ENCODE data around the gene ZNF181.

The ZNF181 gene

DNA sequence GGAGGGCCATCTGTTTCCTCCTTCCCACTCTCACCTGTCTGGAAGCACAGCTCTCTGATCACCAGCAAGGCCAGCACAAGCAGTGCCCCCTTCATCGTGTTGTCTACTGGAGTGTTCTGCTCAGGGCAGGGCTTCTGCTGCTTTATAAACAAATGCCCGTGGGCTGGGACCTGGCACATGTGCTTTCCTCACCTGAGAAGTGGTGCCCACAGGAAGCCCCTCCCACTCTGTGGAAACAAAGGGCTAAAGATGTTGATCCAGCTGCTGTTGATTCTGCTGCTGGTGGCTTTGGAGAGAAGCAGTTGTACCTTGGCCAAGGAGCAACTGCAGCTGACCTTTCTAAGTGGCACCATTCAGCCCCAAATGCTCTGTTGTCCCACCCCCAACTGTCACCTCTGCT is 26.4 kb upstream of the ZNF181 start:
- in situ Hi-C loops (cut with HindIII; ENCODE audit: low sequenced_read_pairs): no loop called here
- DNase-seq (ENCODE audit: low read depth): no peak
- TF ChIP-seq, protein P1, sequence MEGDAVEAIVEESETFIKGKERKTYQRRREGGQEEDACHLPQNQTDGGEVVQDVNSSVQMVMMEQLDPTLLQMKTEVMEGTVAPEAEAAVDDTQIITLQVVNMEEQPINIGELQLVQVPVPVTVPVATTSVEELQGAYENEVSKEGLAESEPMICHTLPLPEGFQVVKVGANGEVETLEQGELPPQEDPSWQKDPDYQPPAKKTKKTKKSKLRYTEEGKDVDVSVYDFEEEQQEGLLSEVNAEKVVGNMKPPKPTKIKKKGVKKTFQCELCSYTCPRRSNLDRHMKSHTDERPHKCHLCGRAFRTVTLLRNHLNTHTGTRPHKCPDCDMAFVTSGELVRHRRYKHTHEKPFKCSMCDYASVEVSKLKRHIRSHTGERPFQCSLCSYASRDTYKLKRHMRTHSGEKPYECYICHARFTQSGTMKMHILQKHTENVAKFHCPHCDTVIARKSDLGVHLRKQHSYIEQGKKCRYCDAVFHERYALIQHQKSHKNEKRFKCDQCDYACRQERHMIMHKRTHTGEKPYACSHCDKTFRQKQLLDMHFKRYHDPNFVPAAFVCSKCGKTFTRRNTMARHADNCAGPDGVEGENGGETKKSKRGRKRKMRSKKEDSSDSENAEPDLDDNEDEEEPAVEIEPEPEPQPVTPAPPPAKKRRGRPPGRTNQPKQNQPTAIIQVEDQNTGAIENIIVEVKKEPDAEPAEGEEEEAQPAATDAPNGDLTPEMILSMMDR (IDR thresholded peaks at IDR 0.05; ENCODE audit: low read depth, low read length, missing control alignments): no peak
- no peak overlapping the region for H3K4me3 ChIP-seq (ENCODE audit: low read depth, low read length)

DNA sequence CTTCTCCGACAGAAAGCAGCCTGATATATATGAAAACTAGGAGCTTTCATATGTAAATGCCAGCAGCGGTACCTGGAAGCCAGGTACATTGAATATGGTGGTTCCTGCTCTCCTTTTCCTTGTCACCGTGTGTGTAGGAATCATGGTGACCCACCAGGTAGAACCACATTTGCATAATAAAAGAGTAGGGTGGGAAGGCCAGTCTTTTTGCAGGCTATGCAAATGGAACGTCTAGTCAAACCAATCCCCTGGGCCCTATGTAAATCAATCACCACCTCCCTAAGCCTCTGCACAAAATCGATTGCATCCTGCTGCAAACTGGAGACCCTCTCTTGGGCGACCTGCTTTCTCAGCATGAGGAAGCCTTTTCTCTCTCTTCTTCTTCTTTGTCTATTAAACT is 22.2 kb upstream of the ZNF181 start:
- in situ Hi-C loops (cut with HindIII; ENCODE audit: low sequenced_read_pairs): no loop called here
- DNase-seq (ENCODE audit: low read depth): no peak
- no peak overlapping the region for H3K4me3 ChIP-seq (ENCODE audit: low read depth, low read length)
- TF ChIP-seq, protein P1 (IDR thresholded peaks at IDR 0.05; ENCODE audit: low read depth, low read length, missing control alignments): no peak

DNA sequence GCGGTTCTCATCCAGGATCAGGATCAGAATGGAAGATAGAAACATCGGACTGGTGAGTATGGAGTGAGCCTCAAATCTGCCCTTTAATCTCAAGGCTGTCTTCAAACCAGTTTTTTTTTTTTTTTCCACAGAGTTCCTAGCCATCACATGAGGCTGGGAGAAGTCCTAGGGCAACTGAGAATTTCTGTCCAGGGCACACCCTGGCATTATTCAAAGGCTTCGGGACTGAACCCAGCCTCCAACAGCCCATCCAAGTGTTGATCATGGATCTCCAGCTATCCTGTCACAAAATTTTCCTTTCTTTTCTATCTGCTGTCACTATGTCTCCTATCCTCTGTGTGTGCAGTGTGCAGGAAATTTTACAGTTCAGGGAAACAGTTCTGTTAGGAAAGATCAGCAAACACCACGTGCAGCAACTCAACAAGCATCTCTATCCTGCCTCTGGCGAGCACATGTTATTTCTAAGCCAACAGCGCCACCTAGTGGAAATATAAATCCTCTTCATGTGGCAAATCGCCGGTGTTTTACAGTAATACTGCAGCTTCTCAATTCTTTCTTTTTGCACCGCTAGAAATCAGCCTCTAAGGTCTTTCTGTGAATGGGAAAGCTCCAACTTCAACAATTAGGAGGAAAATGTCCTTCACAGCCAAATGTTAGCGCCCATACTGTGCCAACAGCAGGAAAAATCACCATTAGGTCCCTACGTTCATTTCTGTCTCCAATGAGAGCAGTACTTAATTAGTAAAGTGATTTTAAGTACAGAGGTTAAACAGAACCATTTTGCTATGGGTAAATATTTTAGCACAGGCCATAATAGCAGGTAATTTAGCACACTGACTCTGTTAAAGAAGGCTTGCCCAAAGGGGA is 21.4 kb upstream of the ZNF181 start:
- in situ Hi-C loops (cut with HindIII; ENCODE audit: low sequenced_read_pairs): no loop called here
- TF ChIP-seq, protein P1 (IDR thresholded peaks at IDR 0.05; ENCODE audit: low read depth, low read length, missing control alignments): peak; percentile 48
- DNase-seq (ENCODE audit: low read depth): peak; percentile 57
- H3K4me3 ChIP-seq (ENCODE audit: low read depth, low read length): no peak overlapping the region

DNA sequence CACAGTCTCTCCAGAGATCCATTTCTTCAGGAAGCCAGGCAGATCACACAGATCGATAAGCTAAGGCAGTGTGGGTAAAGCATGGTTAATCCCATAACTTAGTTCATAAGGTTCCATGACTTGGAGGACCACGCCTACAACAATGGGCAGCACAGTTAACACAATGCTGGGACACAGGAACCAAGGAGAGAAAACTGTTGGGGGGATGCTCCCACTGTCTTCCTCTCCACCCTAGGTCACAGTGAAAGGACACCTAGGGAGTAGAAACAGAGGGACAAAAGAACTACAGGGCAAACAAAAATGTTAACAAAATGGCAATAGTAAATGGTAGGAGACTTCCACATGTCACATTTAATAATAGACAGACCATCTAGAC is 20.8 kb upstream of the ZNF181 start:
- TF ChIP-seq, protein P1 (IDR thresholded peaks at IDR 0.05; ENCODE audit: low read depth, low read length, missing control alignments): no peak

DNA sequence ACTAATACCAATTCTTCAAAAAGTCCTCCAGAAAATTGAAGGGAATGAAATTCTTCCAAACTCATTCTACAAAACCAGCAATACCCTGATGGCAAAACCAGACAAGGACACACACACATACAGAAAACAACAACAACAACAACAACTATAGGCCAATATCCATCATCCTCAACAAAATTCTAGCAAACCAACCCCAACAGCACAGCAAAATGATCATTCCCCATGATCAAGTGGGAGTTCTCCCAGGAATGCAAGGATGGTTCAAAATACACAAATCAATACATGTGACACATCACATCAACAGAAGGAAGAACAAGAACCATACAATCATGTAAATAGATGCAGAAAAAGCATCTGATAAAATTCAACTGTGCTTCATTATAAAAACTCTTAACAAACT is 18.7 kb upstream of the ZNF181 start:
- no peak overlapping the region for H3K4me3 ChIP-seq (ENCODE audit: low read depth, low read length)
- no peak for DNase-seq (ENCODE audit: low read depth)
- in situ Hi-C loops (cut with HindIII; ENCODE audit: low sequenced_read_pairs): no loop called here
- TF ChIP-seq, protein P1 (IDR thresholded peaks at IDR 0.05; ENCODE audit: low read depth, low read length, missing control alignments): no peak

More for the DNA sequence above, 20.8 kb upstream of the ZNF181 start:
- in situ Hi-C loops (cut with HindIII; ENCODE audit: low sequenced_read_pairs): no loop called here
- no peak overlapping the region for H3K4me3 ChIP-seq (ENCODE audit: low read depth, low read length)
- DNase-seq (ENCODE audit: low read depth): no peak

DNA sequence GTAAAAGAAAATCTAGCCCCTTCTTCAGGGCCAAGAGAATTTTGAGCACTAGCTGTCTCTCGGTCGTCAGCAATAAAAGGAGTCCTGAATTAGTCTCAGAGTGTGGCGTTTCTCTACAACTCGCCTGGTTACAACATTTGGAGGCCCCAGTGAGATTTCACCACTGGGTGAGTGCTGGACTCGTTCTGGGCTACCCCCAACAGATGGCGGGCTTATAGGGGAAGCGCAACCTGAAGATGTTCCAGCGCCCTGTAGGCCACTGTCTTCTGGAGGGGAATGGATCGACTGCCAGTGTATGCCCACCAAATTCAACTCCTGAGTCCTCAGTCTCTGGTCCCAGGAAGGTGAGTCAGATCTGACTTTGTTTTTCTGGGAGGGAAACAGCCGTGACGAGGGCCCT is 11.7 kb upstream of the ZNF181 start:
- H3K4me3 ChIP-seq (ENCODE audit: low read depth, low read length): no peak overlapping the region
- DNase-seq (ENCODE audit: low read depth): no peak
- in situ Hi-C loops (cut with HindIII; ENCODE audit: low sequenced_read_pairs): no loop called here
- TF ChIP-seq, protein P1 (IDR thresholded peaks at IDR 0.05; ENCODE audit: low read depth, low read length, missing control alignments): no peak
